Measurements from ENCODE around the gene CDCA4.
A peak's percentile ranks its signal among the peaks of the same experiment; 100 is the strongest.
"Not testable (repeated sequence)": the region's sequence is repeated elsewhere in the genome, so short reads cannot be mapped to it uniquely, and the experiment has no call there.

CDCA4 gene

GRCh38 chr14:105032451-105032901 lies 11.6 kb upstream of the CDCA4 start:
- not testable (repeated sequence) for DNase-seq

- DNase-seq = no peak
These were observed 10.0 kb upstream of the CDCA4 start for GRCh38 chr14:105030836-105031396.

- DNase-seq = no peak
These were observed 9.3 kb upstream of the CDCA4 start for GRCh38 chr14:105030194-105030593.

DNA sequence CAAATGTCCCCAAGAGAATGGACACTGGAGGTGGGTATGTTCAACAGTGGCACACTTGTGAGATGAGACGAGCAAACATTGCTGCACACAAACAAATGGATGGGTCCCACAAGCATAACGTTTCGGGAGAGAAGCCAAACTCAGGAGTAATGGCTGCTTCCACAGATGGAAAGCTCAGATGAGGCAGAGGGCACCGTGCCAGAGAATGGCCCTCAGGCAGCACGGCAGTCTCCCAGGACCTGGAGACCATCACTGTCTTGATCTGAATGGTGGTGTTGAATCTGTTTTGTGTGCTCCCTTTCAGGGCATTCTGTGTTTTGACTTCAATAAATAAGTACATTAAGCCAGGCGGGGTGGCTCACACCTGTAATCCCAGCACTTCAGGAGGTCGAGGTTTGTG lies 8.5 kb upstream of the CDCA4 start:
- DNase-seq = no peak

GRCh38 chr14:105028251-105028927 lies 7.5 kb upstream of the CDCA4 start:
- no peak for DNase-seq

DNA sequence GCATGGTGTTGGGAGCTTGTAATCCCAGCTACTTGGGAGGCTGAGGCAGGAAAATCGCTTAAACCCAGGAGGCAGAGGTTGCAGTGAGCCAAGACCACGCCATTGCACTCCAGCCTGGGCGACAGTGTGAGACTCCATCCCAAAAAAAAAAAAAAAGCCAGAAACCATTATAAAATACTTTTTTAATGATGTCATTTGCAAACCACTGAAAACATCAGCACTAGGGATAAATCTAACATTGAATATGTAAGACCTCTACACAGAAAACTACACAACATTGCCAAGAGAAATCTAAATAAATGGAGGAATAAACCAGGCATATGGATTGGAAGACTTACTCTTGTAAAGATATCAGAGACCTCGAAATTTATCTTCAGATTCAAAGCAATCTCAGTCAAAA lies 6.8 kb upstream of the CDCA4 start:
- not testable (repeated sequence) for DNase-seq

- DNase-seq = peak; percentile 45
These were observed 6.1 kb upstream of the CDCA4 start for GRCh38 chr14:105026802-105027563.

- DNase-seq = no peak
These were observed 5.3 kb upstream of the CDCA4 start for GRCh38 chr14:105026033-105026785.

- DNase-seq = no peak
These were observed 4.5 kb upstream of the CDCA4 start for GRCh38 chr14:105025429-105025828.

DNA sequence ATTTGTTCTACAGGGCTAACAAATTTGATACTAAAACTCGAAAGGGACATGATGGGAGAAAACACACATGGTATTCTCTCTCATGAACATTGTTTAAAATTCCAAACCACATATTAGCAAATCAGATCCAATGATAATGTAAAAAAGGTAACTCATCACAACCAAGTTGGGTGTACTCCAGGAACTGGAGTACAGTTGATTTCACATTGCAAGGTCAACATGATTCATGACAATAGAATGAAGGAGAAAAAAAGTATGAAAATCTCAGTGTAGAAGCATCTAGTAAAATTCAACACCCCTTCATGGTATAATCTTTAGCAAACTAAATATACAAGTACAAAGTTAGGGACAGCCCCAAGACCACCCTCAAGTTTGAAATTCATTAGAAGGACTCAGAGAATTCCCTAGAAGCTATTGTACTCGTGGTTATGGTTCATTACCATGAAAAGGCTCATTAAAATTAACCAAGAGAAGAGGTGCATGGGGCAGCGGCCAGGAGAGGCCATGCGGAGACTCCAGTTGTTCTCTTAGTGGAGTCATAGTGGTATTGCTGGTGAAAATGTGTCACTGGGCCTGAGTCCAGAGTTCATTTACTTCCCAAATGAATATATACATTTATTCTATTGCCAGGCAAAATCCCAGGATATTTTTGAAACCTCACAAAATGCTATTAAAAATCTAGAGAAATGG lies 3.1 kb upstream of the CDCA4 start:
- DNase-seq = no peak

DNA sequence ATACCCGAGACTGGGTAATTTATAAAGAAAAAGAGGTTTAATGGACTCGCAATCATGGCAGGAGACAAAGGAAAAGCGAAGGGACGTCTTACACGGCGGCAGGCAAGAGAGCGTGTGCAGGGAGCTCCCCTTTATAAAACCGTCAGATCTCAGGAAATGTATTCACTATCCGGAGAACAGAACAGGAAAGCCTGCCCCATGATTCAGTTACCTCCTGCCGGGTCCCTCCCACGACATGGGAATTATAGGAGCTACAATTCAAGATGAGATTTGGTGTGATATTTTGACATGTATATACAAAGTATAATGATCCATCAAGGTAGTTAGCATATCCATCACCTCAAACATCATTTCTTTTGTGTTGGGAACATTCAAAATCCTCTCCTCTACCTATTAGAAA lies 2.3 kb upstream of the CDCA4 start:
- no peak for DNase-seq

DNA sequence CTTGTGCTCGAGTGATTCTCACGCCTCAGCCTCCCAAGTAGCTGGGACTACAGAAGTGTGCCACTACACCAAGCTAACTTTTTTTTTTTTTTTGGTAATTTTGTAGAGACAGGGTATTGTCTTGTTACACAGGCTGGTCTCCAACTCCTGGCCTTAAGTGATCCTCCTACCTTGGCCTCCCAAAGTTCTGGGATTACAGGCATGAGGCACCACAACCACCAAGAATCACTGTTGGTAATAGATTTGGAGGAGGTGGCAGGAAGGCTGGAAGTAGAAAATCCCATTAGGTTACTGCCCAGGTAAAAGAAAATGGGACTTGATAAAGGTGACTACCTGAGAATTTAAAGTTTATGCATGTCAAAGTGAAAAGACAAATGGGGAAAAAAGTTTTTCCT lies 1.4 kb upstream of the CDCA4 start:
- DNase-seq = no peak

DNA sequence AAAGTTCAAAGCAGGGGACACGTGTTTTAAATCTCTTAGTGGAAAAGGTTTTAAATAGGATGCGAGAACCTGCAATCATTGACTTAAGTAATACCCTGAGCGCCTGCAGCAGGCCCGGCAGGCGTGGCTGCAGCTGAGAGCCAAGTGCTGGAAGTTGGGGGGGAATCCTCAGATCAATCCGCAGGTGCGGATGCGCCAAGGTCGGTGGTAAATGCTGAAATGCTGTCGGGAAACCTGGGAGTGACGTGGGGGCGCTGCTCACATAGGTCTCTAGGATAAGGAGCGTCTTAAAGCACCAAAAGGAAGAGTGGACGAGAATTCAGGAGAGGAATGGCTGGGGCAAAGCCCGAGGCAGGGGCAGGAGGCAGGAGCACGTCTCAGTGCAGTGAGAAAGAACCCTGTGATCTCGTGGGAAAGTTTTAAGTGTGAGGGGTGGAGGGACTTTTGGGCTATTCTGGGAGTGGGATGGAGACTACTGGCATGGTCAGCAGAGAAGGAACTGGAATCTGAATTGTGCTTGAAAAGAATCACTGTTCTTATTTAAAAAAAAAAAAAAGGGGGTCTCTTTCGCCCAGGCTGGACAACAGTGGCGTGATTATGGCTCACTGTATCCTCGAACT lies 883 bp upstream of the CDCA4 start:
- DNase-seq = peak; percentile 68

GRCh38 chr14:105019861-105020814 lies 745 bp downstream of the CDCA4 start:
- DNase-seq = peak; percentile 48

DNA sequence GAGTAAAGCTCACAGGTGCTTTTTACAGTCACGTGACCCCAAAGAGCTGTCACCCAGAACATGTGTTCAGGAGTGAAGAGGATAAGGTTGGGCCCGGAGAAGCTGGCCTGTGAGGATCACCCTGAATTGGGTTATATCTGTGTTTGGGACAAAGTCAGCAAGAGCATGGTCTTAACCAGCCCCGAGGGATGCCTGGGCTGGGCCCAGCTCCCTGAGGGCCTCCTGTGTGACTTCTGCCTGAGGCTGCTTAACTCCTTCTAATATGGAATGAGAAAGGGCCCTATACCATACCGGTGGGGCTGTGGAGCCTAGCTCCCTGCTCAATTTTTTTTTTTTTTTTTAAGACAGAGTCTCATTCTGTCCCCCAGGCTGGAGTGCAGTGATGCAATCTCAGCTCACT lies 2.5 kb downstream of the CDCA4 start:
- no peak for DNase-seq

DNA sequence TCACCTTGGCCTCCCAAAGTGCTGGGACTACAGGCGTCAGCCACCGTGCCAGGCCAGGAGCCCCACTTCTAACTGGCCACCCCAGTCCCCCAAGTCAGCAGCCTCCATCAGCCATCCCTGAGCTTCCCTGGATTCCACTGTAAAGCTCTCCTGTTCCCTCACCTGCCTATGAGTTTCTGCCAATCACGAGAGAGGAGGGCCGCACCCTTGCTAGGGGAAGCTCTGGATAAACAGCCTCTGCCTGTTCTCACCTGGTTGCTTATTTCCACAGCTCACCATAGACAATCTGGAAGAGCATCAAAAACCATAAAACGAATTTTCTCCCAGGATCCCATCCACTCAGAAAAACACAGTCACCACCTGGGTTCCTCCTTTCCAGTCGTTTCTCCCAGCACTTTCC lies 5.0 kb downstream of the CDCA4 start:
- no peak for DNase-seq

DNA sequence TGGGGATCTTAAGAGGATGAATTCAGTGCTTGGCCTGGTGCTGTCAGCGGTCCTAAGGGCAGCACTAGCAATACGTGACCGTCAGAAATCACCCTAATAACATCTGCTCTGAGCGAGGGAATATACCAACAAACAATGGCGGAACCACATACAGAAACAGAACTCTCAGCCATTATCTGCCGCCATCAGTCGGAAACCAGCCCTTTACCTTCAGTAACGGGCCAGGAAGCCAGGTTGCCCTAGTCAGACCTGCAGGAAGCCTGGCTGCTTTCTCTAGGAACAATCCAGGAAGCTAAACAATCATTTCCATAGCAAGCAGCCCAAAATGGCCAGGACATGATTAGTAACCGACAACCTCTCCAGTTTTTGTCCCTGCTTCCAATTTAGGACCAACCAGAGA lies 5.6 kb downstream of the CDCA4 start:
- DNase-seq = no peak

- no peak for DNase-seq
These were observed 6.3 kb downstream of the CDCA4 start for GRCh38 chr14:105014631-105015030.

GRCh38 chr14:105014032-105014431 lies 6.9 kb downstream of the CDCA4 start:
- DNase-seq = no peak

GRCh38 chr14:105013150-105013785 lies 7.6 kb downstream of the CDCA4 start:
- DNase-seq = no peak
